HG03135 (cell line): ENCODE results near the gene KERA.

Source experiments
- ATAC-seq: cut with Tn5 transposase; IDR thresholded peaks from one replicate; pipeline ENCODE4 v1.9.1; 2021; ENCODE audit warnings: mild to moderate bottlenecking, moderate library complexity; ENCODE audit not compliant: unreplicated experiment

The KERA gene

DNA sequence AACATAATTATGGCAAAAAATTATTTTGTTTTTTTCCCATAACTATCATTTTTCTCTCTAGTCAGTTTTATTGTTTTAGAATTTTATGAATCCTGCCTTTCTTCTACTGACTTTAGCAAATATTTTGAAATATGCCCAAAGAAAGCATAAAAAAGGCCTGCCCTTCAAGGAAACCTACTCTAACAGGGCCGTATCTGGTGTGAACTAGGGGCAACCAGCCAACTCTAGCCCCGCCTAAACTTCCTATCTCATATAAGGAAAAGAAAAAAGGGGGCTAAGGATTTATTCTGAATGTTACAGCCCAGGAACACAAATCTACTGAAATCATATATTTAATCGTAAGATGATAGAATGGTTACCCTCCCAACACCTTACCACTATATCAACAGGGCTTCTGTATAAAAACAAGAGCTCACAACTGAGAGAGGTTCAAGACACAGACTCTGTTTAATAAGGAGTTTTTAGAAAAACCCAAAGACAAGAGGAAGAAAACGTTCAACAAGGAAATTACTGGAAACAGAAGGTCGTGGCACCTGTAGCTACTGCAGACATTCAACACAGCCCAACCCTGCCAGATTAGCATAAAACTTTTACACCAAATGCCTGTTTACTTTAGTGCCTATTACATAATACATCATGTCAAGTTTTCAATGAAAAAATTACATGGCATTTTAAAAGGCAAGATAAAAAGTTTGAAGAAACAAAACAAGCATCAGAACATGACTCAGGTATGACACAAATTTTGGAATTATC, 40.1 kb downstream of the KERA start:
- no peak for ATAC-seq

DNA sequence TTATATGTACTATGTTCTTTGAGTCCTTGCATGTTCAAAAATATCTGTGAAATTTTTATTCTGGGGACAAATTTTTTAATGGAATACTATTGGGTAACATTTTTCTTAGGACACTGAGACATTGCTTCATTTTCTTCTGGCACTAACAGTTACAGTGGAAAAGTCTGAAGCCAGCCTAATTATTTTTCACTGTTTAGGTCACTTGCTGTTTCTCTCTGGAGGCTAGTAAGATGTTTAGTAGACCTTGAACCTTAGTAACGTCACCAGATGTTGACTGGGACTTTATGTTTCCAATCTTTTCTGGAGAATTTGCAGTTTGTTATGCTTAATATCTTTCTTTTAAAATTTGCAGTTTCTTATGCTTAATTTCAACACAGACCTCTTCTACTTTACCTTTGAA, 40.8 kb downstream of the KERA start:
- ATAC-seq, result no peak

DNA sequence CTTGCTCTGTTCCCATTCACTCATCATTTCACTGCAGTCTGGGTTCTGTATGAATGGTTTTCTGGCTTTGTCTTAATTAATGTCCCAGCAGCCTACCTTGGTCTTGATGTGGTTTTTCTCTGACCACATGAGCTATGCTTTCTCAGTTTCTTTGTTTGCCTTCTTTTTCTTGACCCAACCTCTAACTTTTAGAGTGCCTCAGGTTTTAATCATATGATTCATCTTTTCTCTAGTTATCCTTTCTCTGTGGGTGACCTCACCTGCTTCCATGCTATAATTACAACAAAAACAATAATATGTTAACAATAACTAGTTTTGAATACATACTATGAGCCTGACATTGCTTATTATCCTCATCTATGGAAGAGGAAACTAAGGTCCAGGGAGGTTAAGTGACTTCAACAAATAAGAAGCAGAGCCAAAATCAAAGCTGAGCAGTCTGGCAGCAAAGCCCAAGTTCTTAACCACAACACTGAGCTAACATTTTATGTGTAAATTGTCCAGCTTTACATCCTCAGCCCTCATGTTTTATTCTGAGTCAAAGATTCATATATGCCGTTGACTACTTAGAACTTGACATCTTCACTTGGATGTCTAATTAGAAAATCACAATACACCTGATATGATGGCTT, 48.4 kb downstream of the KERA start:
- peak; percentile 93 for ATAC-seq

DNA sequence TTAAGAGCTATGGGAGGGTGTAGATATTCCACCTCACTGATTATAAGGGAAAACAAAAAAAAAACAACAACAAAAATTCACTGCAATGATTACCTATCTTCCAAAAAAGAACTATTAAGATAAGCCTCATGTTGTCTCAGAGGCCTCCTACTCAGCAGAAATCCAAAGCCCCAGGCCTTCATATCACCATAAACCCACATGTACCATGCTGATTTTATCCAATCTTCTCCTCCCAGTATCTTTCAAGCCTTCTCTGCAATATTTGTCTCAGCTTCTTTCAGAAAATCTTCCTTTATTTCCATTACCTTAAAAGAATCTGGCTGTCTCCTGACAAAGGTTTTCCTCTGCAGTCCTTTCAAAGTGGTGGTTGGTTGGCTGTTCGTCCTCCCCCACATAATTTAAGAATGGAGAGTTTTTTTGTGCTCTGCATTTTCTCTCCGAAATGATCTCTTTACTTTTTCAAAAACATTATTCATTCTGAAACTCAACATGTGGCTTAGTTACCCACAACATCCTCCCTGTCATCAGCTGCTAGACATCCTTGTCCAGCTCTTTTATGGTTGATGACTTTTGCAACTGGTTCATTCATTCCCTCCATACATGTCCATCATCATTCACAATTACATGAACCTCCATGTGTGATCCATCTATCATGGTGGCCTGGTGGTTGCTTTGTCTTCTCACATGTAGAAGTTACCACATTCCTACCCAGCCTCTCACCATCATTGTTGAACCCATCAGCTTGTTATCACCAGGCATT, 50.1 kb downstream of the KERA start:
- ATAC-seq, result peak; percentile 58

DNA sequence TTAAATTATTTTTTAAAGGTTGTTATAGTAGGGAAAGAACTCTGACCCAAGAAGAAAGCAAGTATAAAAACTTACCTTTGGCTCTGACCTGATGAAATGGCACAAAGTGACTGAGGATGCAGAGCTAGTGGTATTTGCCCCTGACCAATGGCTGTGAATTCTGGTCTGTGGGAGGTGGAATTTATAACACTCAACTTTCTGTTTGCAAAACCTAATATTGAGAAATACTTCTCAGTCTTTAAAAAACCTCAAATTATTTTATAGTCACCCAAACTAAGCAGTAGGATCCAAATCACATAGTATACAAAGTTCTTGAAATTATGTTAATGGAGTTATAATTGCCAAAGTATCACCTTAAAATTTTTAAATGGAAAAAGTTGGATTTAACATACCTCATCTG, 53.0 kb downstream of the KERA start, which contains the start of gene EPYC:
Gene EPYC (minus strand): TSS at position 101 of the 400 bp plus-strand sequence. CDS start 2,407 bp downstream, outside the sequence.
- no peak for ATAC-seq

DNA sequence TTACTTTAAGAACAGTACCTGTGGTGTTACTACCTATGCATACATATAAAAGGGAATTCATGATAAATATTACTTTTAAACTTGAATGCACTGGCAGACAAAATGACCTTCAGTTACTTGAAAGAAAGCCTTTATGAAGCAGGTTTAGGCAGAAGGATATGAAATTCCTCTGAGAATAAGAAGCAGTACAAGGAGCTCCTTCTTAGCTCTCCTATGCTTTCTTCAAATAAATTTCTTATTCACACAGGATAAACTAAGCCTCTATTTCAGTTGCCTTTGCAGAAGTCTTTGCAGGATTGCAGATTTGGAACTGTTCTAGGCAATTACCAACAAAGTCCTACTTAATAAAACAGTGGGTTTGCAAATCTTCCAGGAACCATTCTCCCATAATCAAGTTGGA, 54.1 kb downstream of the KERA start:
- ATAC-seq, result no peak

DNA sequence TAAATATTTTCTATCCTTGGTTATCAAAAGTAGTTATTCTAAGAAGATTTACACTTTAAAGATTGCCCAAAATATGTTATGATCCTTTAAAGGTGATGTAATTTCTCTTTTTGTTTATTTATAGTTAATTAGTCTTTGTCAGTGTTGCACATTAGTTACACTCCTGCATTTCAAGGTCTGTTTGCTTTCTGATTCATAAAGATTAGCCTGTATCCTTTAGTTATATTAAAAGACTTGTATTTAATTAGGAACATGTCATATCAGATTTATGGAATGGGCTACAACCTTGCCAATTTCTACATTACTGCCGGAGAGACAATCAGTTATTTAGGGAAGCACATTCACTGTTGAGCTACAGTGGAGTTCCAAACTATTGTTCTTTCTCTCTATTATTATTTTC, 56.5 kb downstream of the KERA start:
- no peak for ATAC-seq
